Esophagus mucosa (tissue), 1 donor: ENCODE results near the gene IL9R. TPM values are rescaled to one million over a fixed set of nuclear protein-coding genes. Genes with fewer than 3 reads are reported as not detected.
"Not testable (repeated sequence)": the region's sequence is repeated elsewhere in the genome, so short reads cannot be mapped to it uniquely, and the experiment has no call there.

Source experiments
- ATAC-seq: fragments of 200-7000 bp; cut with Tn5 transposase; one replicate; pipeline ENCODE4 v1.9.1; 2020
- total RNA-seq: library from RNA; stranded (reverse); gene quantifications from one replicate; pipeline ENCODE4 v1.2.4, GENCODE V29; 2023
- donor health status: DM: yes; HTN: yes; CAD: no.

Gene IL9R
- total RNA-seq, 1 donor from 2014 or later = 0.44 TPM

GRCh38 chrX:155998761-155999510 lies 1.4 kb downstream of the IL9R start:
- no peak for ATAC-seq

GRCh38 chrX:155999751-156000150 lies 2.3 kb downstream of the IL9R start:
- not testable (repeated sequence) for ATAC-seq

GRCh38 chrX:156000361-156000926 lies 2.9 kb downstream of the IL9R start:
- ATAC-seq = no peak

GRCh38 chrX:156001001-156001666 lies 3.6 kb downstream of the IL9R start:
- no peak for ATAC-seq

- no peak for ATAC-seq
Measured at GRCh38 chrX:156001667-156002021, 4.1 kb downstream of the IL9R start.

- ATAC-seq = peak; percentile 10
Measured at GRCh38 chrX:156002507-156002906, 5.0 kb downstream of the IL9R start.

- ATAC-seq = no peak
Measured at GRCh38 chrX:156003486-156004185, 6.1 kb downstream of the IL9R start.

GRCh38 chrX:156004256-156004655 lies 6.8 kb downstream of the IL9R start:
- ATAC-seq = no peak

GRCh38 chrX:156004740-156005139 lies 7.2 kb downstream of the IL9R start:
- no peak for ATAC-seq

- no peak for ATAC-seq
Measured at GRCh38 chrX:156005144-156005543, 7.6 kb downstream of the IL9R start.

GRCh38 chrX:156006468-156006867 lies 9.0 kb downstream of the IL9R start:
- ATAC-seq = not testable (repeated sequence)

GRCh38 chrX:156008379-156008778 lies 10.9 kb downstream of the IL9R start:
- not testable (repeated sequence) for ATAC-seq

GRCh38 chrX:156008915-156009314 lies 11.4 kb downstream of the IL9R start:
- no peak for ATAC-seq

GRCh38 chrX:156009691-156010090 lies 12.2 kb downstream of the IL9R start:
- peak; percentile 13 for ATAC-seq

GRCh38 chrX:156013286-156013953 lies 15.9 kb downstream of the IL9R start:
- ATAC-seq = peak; percentile 82

- not testable (repeated sequence) for ATAC-seq
Measured at GRCh38 chrX:156019846-156020245, 22.4 kb downstream of the IL9R start.

GRCh38 chrX:156023002-156023401 lies 25.5 kb downstream of the IL9R start:
- not testable (repeated sequence) for ATAC-seq

GRCh38 chrX:156024949-156025492 lies 27.5 kb downstream of the IL9R start:
- not testable (repeated sequence) for ATAC-seq

GRCh38 chrX:156028653-156029237 lies 31.2 kb downstream of the IL9R start:
- not testable (repeated sequence) for ATAC-seq

GRCh38 chrX:156029296-156029695 lies 31.8 kb downstream of the IL9R start:
- ATAC-seq = not testable (repeated sequence)

GRCh38 chrX:156029707-156030442 lies 32.4 kb downstream of the IL9R start:
- ATAC-seq = peak; percentile 33
